ENCODE data around the gene RNGTT.
"Not testable (repeated sequence)": the region's sequence is repeated elsewhere in the genome, so short reads cannot be mapped to it uniquely, and the experiment has no call there.

The RNGTT gene

GRCh38 chr6:88972504-88973423 is 9.3 kb upstream of the RNGTT start:
- no peak for DNase-seq (ENCODE audit: low read depth in 2 of 3, low spot score in 1 of 3)

- no peak for DNase-seq (ENCODE audit: low read depth in 2 of 3, low spot score in 1 of 3)
Measured at GRCh38 chr6:88970301-88970700, 6.9 kb upstream of the RNGTT start.

GRCh38 chr6:88969255-88969654 is 5.8 kb upstream of the RNGTT start:
- DNase-seq (ENCODE audit: low read depth in 2 of 3, low spot score in 1 of 3) = not testable (repeated sequence)

GRCh38 chr6:88967891-88968290 is 4.5 kb upstream of the RNGTT start:
- no peak for DNase-seq (ENCODE audit: low read depth in 2 of 3, low spot score in 1 of 3)

- no peak for DNase-seq (ENCODE audit: low read depth in 2 of 3, low spot score in 1 of 3)
Measured at GRCh38 chr6:88965691-88966090, 2.3 kb upstream of the RNGTT start.

- DNase-seq (ENCODE audit: low read depth in 2 of 3, low spot score in 1 of 3) = no peak
Measured at GRCh38 chr6:88964509-88964908, 1.1 kb upstream of the RNGTT start.

- DNase-seq (ENCODE audit: low read depth in 2 of 3, low spot score in 1 of 3) = no peak
Measured at GRCh38 chr6:88958842-88959241, 4.6 kb downstream of the RNGTT start.

- DNase-seq (ENCODE audit: low read depth in 2 of 3, low spot score in 1 of 3) = no peak
Measured at GRCh38 chr6:88953550-88954386, 9.7 kb downstream of the RNGTT start.

GRCh38 chr6:88952065-88952704 is 11.2 kb downstream of the RNGTT start:
- no peak for DNase-seq (ENCODE audit: low read depth in 2 of 3, low spot score in 1 of 3)

GRCh38 chr6:88945415-88946008 is 17.9 kb downstream of the RNGTT start:
- no peak for DNase-seq (ENCODE audit: low read depth in 2 of 3, low spot score in 1 of 3)

- no peak for DNase-seq (ENCODE audit: low read depth in 2 of 3, low spot score in 1 of 3)
Measured at GRCh38 chr6:88933521-88933920, 29.9 kb downstream of the RNGTT start.

GRCh38 chr6:88932019-88932418 is 31.4 kb downstream of the RNGTT start:
- not testable (repeated sequence) for DNase-seq (ENCODE audit: low read depth in 2 of 3, low spot score in 1 of 3)

- no peak for DNase-seq (ENCODE audit: low read depth in 2 of 3, low spot score in 1 of 3)
Measured at GRCh38 chr6:88922775-88923548, 40.5 kb downstream of the RNGTT start.

- DNase-seq (ENCODE audit: low read depth in 2 of 3, low spot score in 1 of 3) = no peak
Measured at GRCh38 chr6:88921734-88922133, 41.7 kb downstream of the RNGTT start.

GRCh38 chr6:88920774-88921733 is 42.4 kb downstream of the RNGTT start:
- DNase-seq (ENCODE audit: low read depth in 2 of 3, low spot score in 1 of 3) = no peak

- no peak for DNase-seq (ENCODE audit: low read depth in 2 of 3, low spot score in 1 of 3)
Measured at GRCh38 chr6:88920088-88920487, 43.3 kb downstream of the RNGTT start.

GRCh38 chr6:88919032-88919431 is 44.4 kb downstream of the RNGTT start:
- no peak for DNase-seq (ENCODE audit: low read depth in 2 of 3, low spot score in 1 of 3)

- no peak for DNase-seq (ENCODE audit: low read depth in 2 of 3, low spot score in 1 of 3)
Measured at GRCh38 chr6:88916615-88917208, 46.7 kb downstream of the RNGTT start.

All from stimulated activated CD4-positive, alpha-beta T cell treated with anti-CD3 and anti-CD28 coated beads, Interleukin-12 subunit alpha, Interleukin-12 subunit beta, amount 100 ng/mL, for 48 hours (primary cell).